Prostate gland (tissue), 2 donors: ENCODE data around the gene NR1H2.

Source experiments
- POLR2AphosphoS5 ChIP-seq: sonication (generic); formaldehyde crosslinking; IDR thresholded peaks from one replicate; pipeline ENCODE4 v1.6.1; 2017; ENCODE audit warnings: antibody characterized with exemption
- TF ChIP-seq, protein P1 (sequence below), 4 experiments: fragments of 200-600 bp in 2 of 4; fragments of 450-650 bp in 2 of 4; sonication (generic) in 2 of 4; IDR thresholded peaks; 1 replicate in 3 of 4; 2 replicates in 1 of 4; pipeline ENCODE4 v1.5.1; 2016 to 2019; ENCODE audit warnings: antibody characterized with exemption in 4 of 4, mild to moderate bottlenecking in 2 of 4, moderate library complexity in 2 of 4

- TF ChIP-seq POLR2AphosphoS5: no peak
- TF ChIP-seq, protein P1, sequence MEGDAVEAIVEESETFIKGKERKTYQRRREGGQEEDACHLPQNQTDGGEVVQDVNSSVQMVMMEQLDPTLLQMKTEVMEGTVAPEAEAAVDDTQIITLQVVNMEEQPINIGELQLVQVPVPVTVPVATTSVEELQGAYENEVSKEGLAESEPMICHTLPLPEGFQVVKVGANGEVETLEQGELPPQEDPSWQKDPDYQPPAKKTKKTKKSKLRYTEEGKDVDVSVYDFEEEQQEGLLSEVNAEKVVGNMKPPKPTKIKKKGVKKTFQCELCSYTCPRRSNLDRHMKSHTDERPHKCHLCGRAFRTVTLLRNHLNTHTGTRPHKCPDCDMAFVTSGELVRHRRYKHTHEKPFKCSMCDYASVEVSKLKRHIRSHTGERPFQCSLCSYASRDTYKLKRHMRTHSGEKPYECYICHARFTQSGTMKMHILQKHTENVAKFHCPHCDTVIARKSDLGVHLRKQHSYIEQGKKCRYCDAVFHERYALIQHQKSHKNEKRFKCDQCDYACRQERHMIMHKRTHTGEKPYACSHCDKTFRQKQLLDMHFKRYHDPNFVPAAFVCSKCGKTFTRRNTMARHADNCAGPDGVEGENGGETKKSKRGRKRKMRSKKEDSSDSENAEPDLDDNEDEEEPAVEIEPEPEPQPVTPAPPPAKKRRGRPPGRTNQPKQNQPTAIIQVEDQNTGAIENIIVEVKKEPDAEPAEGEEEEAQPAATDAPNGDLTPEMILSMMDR (IDR thresholded peaks at IDR 0.05): no peak
These were observed 43.4 kb downstream of the NR1H2 start for GRCh38 chr19:50419580-50420035.
